SK-N-SH treated with all-trans-retinoic acid at 6 μM for 48 hours (cell line): ENCODE measurements around the gene RBMS1.

Experiments
- PATZ1 ChIP-seq: fragments of 250-450 bp; sonication (Bioruptor Pico); IDR thresholded peaks from 2 replicates; pipeline ENCODE4 v1.8.0; 2020; ENCODE audit warnings: mild to moderate bottlenecking, moderate library complexity, borderline replicate concordance
- RARB ChIP-seq: fragments of 250-450 bp; sonication (Bioruptor Pico); IDR thresholded peaks from 2 replicates; pipeline ENCODE4 v1.8.0; 2021; ENCODE audit warnings: mild to moderate bottlenecking, moderate library complexity
- ZFP3 ChIP-seq: fragments of 250-450 bp; sonication (Bioruptor Pico); IDR thresholded peaks from 2 replicates; pipeline ENCODE4 v1.5.0; 2020; ENCODE audit warnings: mild to moderate bottlenecking, moderate library complexity
- ZNF70 ChIP-seq: fragments of 450-650 bp; formaldehyde crosslinking; IDR thresholded peaks from 2 replicates; pipeline ENCODE4 v1.5.0; 2020; ENCODE audit warnings: mild to moderate bottlenecking, moderate library complexity

DNA sequence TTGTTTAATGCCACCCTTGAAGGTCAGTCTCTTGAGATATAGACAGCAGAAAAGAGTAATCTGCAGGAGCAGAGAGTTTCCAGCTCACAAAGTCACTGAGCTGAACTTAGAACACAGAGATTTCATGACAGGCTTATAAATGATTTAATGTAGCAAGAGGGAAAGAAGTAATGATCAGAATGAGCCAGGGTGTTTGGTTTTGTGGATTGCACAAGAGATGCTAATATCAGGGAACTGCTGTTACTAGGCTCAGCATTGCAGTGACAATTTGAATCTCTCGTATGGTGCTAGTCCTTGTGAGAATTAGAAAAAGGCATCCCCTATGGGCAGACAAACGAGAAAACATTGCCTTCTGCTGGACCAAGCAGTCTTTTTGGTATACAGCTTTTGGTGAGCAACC lies 231.9 kb downstream of the RBMS1 start:
- TF ChIP-seq ZNF70 (CRISPR knock-in tag) (no peak), PATZ1 (CRISPR knock-in tag) (no peak), ZFP3 (no peak), RARB (no peak)
